Measurements from ENCODE around the gene BRSK2. TPM values are rescaled to one million over a fixed set of nuclear protein-coding genes. Genes with fewer than 3 reads are reported as not detected.

Gene BRSK2
- total RNA-seq, 1 donor from 2014 or later = 59.9 TPM

DNA sequence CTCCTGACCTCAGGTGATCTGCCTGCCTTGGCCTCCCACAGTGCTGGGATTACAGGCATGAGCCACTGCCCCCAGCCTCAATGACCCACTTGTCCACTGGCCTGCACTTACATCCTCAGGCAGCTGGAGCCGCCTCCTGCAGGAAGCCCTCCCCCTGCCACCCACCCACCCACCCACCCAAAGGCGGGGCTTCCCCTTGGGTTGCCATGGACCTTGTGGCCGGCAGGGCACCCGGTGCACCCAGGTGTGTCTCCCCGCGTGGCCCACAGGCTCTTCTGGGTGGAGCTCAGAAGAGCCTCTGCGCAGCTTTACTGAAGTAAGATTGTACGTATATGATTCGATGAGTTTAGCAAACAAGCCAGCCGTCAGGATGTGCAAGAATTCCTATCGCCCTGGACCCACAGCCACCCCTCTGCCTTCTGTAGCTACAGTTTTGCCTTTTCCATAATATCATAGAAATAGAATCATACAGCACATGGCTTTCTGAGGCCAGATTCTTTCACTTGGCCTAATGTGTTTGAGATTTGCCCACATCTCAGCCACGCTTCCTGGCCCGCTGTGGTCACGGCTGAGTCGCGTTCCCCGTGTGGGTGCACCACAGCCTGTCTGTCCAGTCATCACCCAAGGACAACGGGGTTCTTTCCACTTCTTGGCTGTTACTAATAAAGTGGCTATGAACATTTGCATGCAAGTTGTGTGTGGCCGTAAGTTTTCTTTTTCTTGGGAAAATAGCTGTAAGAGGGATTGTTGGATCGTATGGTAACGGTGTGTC, 5.3 kb upstream of the BRSK2 start:
- Mint-ChIP-seq H3K27ac (ENCODE audit: unreplicated experiment) (no peak overlapping the region), H3K4me1 (peaks cover 16% of the 10 kb centered on the region), H3K36me3 (ENCODE audit: low read depth) (no peaks in the 10 kb centered on the region), H3K9me3 (peaks cover 4% of the 10 kb centered on the region), H3K27me3 (ENCODE audit: low read depth) (peaks cover 11% of the 10 kb centered on the region), H3K4me3 (peak overlapping the region; percentile 64)
- TF ChIP-seq, protein P1, sequence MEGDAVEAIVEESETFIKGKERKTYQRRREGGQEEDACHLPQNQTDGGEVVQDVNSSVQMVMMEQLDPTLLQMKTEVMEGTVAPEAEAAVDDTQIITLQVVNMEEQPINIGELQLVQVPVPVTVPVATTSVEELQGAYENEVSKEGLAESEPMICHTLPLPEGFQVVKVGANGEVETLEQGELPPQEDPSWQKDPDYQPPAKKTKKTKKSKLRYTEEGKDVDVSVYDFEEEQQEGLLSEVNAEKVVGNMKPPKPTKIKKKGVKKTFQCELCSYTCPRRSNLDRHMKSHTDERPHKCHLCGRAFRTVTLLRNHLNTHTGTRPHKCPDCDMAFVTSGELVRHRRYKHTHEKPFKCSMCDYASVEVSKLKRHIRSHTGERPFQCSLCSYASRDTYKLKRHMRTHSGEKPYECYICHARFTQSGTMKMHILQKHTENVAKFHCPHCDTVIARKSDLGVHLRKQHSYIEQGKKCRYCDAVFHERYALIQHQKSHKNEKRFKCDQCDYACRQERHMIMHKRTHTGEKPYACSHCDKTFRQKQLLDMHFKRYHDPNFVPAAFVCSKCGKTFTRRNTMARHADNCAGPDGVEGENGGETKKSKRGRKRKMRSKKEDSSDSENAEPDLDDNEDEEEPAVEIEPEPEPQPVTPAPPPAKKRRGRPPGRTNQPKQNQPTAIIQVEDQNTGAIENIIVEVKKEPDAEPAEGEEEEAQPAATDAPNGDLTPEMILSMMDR (conservative IDR thresholded peaks at IDR 0.05) = no peak
- no peak for DNase-seq (ENCODE audit: low read depth, low spot score)

DNA sequence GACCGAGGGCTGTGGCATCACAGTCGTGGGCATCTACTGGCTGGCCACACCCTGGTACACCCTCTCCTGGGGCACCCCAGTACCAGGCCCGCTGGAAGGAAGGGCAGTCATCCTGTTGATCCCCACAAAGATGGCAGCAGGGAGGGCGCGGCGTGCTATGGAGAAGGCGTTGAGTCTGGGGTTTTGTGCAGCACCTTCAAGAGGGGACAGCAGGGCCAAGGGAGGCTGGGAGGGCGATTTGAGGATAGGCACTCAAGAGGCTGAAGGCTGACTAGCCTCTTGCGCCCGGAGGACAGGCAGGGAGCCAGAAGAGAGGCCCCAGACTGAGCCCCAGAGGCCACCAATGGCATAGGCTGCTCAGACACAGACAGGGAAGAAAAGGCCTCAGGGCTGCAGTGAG, 2.2 kb upstream of the BRSK2 start:
- peaks cover 4% of the 10 kb centered on the region for H3K36me3 Mint-ChIP-seq (ENCODE audit: low read depth)
- TF ChIP-seq, protein P1 (conservative IDR thresholded peaks at IDR 0.05) = peak; percentile 8
- peaks cover 10% of the 10 kb centered on the region for H3K27me3 Mint-ChIP-seq (ENCODE audit: low read depth)
- no peaks in the 10 kb centered on the region for H3K9me3 Mint-ChIP-seq
- peaks cover 22% of the 10 kb centered on the region for H3K4me1 Mint-ChIP-seq
- no peak for DNase-seq (ENCODE audit: low read depth, low spot score)
- H3K4me3 Mint-ChIP-seq = peak overlapping the region; percentile 73
- no peak overlapping the region for H3K27ac Mint-ChIP-seq (ENCODE audit: unreplicated experiment)

DNA sequence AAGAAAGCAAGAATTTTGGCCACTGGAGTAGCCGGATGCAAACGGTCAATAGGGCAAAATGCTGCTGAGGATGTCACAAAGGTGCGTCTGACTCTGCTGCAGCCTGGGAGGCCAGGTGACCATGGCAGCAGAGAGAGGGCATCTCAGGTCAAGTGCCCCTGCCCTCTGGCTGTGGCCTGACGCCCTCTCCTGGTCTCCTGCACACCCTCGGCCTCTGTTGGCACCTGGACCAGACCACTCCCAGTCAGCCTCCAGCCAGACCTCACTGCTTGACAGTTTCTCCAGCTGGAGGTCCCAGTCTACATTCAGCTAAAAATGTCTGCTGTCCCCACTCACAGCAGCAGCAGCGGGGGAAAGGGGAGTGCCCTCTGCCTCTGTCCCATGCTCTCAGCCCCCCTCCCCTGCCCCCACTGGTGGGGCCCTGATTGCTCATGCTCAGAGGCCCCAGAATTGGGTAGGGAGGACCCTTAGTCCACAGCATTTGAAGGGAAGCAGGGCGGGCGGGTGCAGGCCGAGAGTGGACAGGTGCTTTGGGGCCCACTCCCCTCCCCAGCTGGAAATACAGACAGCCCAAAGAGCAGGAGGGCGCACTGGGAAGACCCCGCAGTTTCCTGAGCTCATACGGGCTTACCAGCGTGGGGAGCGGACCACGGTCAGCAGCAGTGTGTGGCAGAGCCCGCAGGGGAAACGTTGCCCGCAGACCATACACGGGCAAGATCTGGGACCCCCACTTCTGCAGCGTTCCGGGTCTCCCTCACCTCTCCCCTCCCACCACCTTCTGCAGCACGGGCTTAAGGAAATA, 1.6 kb upstream of the BRSK2 start:
- DNase-seq (ENCODE audit: low read depth, low spot score) = no peak
- H3K4me3 Mint-ChIP-seq = peak overlapping the region; percentile 73
- peaks cover 22% of the 10 kb centered on the region for H3K4me1 Mint-ChIP-seq
- TF ChIP-seq, protein P1 (conservative IDR thresholded peaks at IDR 0.05) = peak; percentile 4
- H3K36me3 Mint-ChIP-seq (ENCODE audit: low read depth) = peaks cover 4% of the 10 kb centered on the region
- no peaks in the 10 kb centered on the region for H3K9me3 Mint-ChIP-seq
- peaks cover 10% of the 10 kb centered on the region for H3K27me3 Mint-ChIP-seq (ENCODE audit: low read depth)
- H3K27ac Mint-ChIP-seq (ENCODE audit: unreplicated experiment) = no peak overlapping the region

DNA sequence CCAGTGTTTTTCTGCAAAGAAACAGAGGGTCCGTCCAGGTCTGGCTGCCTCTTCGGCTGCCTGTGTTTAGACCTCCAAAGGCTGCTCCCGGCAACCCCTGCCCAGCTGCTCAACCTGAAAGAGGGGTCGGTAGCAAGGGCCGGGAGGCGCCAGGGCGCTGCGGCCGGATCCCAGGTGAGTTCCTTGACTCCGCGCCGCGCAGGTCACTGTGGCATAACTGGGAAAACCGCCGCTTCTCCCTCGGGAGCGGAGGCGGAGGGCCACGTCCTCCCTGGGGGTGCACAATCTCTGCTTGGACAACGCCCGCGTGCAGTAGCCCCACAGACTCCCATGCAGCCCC, 1.0 kb upstream of the BRSK2 start:
- peaks cover 10% of the 10 kb centered on the region for H3K27me3 Mint-ChIP-seq (ENCODE audit: low read depth)
- H3K27ac Mint-ChIP-seq (ENCODE audit: unreplicated experiment) = no peak overlapping the region
- H3K36me3 Mint-ChIP-seq (ENCODE audit: low read depth) = peaks cover 7% of the 10 kb centered on the region
- TF ChIP-seq, protein P1 (conservative IDR thresholded peaks at IDR 0.05) = no peak
- DNase-seq (ENCODE audit: low read depth, low spot score) = no peak
- peaks cover 22% of the 10 kb centered on the region for H3K4me1 Mint-ChIP-seq
- H3K9me3 Mint-ChIP-seq = peaks cover 2% of the 10 kb centered on the region
- H3K4me3 Mint-ChIP-seq = peak overlapping the region; percentile 76

DNA sequence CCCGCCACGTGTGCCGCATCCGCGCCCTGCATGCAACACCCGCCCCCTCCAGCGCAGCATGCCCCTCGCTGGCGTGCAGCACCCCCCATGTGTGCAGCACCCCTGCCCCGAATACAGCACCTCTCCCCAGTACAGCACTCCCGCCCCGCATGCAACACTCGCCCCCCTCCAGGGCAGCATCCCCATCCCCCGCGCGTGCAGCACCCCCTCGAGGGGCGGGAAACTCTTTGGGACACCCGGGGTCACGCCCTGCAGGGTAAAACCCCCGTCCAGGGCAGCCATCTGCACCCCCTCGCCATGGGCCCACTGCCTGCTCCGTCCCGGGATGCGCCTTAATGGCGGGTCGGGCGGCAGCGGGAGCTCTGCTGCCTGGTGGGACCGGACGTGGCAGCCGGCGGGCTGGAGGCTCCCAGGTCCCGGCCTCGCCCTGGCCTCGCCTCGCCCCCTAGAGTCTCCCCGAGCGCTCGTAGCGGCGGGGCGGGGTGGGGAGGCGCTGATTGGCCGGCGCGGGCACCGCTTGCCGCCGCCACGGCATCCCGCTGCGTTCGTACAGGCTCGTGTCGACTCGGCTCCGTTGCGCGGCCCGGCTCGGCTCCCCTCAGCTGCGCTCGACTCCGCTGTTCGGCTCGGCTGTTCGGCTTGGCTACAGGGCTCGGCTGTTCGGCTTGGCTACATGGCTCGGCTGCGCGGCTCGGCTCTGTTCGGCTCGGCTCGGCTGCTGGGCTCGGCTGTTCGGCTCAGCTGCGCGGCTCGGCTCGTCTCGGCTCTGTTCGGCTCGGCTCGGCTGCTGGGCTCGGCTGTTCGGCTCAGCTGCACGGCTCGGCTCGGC, 417 bp upstream of the BRSK2 start:
- no peak overlapping the region for H3K27ac Mint-ChIP-seq (ENCODE audit: unreplicated experiment)
- H3K27me3 Mint-ChIP-seq (ENCODE audit: low read depth) = peaks cover 10% of the 10 kb centered on the region
- TF ChIP-seq, protein P1 (conservative IDR thresholded peaks at IDR 0.05) = no peak
- peaks cover 7% of the 10 kb centered on the region for H3K36me3 Mint-ChIP-seq (ENCODE audit: low read depth)
- DNase-seq (ENCODE audit: low read depth, low spot score) = peak; percentile 98
- H3K4me3 Mint-ChIP-seq = peak overlapping the region; percentile 76
- peaks cover 22% of the 10 kb centered on the region for H3K4me1 Mint-ChIP-seq
- peaks cover 2% of the 10 kb centered on the region for H3K9me3 Mint-ChIP-seq
